ENCODE measurements around the gene HOXA5. TPM values are rescaled to one million over a fixed set of nuclear protein-coding genes. Genes with fewer than 3 reads are reported as not detected.
A peak's percentile ranks its signal among the peaks of the same experiment; 100 is the strongest.

The HOXA5 gene
- total RNA-seq, 1 donor from 2014 or later = 16.0 TPM

- no peak overlapping the region for H3K27ac ChIP-seq
- no peaks in the 10 kb centered on the region for H3K4me1 ChIP-seq
- TF ChIP-seq CTCF (IDR thresholded peaks at IDR 0.05) = no peak
- H3K9me3 ChIP-seq = no peaks in the 10 kb centered on the region
- no peak for DNase-seq
- peaks cover 35% of the 10 kb centered on the region for H3K27me3 ChIP-seq
- H3K36me3 ChIP-seq = no peaks in the 10 kb centered on the region
- ATAC-seq = no peak
- no peak overlapping the region for H3K4me3 ChIP-seq
- intact Hi-C loops (cut with DNase I) = no loop called here
Observed at GRCh38 chr7:27091941-27092818, 51.3 kb downstream of the HOXA5 start.

- Histone ChIP-seq H3K27ac (no peak overlapping the region), H3K9me3 (no peaks in the 10 kb centered on the region), H3K4me3 (no peak overlapping the region), H3K36me3 (no peaks in the 10 kb centered on the region), H3K27me3 (peaks cover 36% of the 10 kb centered on the region), H3K4me1 (no peaks in the 10 kb centered on the region)
- intact Hi-C loops (cut with DNase I) = no loop called here
- no peak for TF ChIP-seq CTCF (IDR thresholded peaks at IDR 0.05)
- DNase-seq (no peak), ATAC-seq (no peak)
Observed at GRCh38 chr7:27091105-27091504, 52.4 kb downstream of the HOXA5 start.

Small RNA genes within 50 kb of the gene (microRNA-seq; reads per million reads assigned to microRNA genes)
- gene MIR196B (ENCODE audit: borderline microRNAs expressed) = 41.3 reads per million, percentile 54 among the genes with 10 or more reads in this experiment

Other genes with a start within 250 kb of the HOXA5 start
- 0.75 TPM for gene HOXA1, start 47.7 kb downstream of the HOXA5 start, total RNA-seq
- 2.1 TPM for gene HOXA2, start 41.0 kb downstream of the HOXA5 start, total RNA-seq
- gene HOXA4, start 12.9 kb downstream of the HOXA5 start, total RNA-seq = 7.1 TPM
- gene HOXA6, start 4.1 kb upstream of the HOXA5 start, total RNA-seq = 6.5 TPM
- gene HOXA3, start 8.9 kb upstream of the HOXA5 start, total RNA-seq = 8.7 TPM
- gene HOXA7, start 13.0 kb upstream of the HOXA5 start, total RNA-seq = 2.9 TPM
- 1.2 TPM for gene HOXA9, start 21.9 kb upstream of the HOXA5 start, total RNA-seq
- 0.38 TPM for gene HOXA10, start 30.6 kb upstream of the HOXA5 start, total RNA-seq
- not detected for gene HOXA11, start 41.6 kb upstream of the HOXA5 start, total RNA-seq
- gene HOXA13, start 56.4 kb upstream of the HOXA5 start, total RNA-seq = not detected
- gene EVX1, start 99.1 kb upstream of the HOXA5 start, total RNA-seq = not detected